ENCODE results near the gene FAM25A.

DNA sequence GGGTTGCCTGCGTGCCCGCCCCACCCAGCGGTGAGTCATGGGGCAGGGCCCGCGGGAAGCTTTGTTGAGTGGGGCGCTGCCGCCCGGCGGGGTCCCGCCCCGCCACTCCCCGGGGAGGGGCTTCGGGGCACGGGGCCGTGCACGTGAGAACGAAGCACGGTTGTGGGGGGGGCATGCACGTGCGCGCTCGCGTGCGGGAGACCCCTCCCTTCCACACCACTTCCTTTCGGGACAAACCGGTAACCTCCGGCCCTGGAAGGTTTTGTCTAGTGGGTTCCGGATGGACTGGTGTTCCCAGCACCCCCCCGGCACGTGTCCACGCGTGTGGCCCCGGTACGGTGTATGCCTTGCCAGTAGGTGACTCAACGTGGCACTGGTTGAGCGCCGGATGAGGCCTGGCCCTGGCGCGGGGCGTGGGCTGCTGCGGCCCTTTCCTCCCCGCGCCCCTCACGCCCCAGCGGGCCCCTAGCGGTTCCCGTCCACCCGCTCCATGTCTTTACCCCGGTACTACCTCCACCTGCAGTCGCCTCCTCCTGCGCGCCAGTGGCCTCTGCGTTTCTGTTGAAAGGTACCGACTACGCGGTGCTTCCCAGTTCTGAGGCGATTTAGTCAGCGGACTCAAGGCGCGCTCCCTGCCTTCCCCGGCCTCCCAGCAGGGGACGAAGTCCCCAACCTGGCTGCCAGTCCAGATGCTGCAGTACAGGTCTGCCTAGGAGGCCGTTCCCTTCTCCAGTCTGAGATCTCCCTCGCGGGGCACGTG, 48.7 kb upstream of the FAM25A start:
- TF ChIP-seq, protein P1, sequence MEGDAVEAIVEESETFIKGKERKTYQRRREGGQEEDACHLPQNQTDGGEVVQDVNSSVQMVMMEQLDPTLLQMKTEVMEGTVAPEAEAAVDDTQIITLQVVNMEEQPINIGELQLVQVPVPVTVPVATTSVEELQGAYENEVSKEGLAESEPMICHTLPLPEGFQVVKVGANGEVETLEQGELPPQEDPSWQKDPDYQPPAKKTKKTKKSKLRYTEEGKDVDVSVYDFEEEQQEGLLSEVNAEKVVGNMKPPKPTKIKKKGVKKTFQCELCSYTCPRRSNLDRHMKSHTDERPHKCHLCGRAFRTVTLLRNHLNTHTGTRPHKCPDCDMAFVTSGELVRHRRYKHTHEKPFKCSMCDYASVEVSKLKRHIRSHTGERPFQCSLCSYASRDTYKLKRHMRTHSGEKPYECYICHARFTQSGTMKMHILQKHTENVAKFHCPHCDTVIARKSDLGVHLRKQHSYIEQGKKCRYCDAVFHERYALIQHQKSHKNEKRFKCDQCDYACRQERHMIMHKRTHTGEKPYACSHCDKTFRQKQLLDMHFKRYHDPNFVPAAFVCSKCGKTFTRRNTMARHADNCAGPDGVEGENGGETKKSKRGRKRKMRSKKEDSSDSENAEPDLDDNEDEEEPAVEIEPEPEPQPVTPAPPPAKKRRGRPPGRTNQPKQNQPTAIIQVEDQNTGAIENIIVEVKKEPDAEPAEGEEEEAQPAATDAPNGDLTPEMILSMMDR (IDR thresholded peaks at IDR 0.05; ENCODE audit: insufficient read depth, low read length) = no peak
- TF ChIP-seq, protein P2, sequence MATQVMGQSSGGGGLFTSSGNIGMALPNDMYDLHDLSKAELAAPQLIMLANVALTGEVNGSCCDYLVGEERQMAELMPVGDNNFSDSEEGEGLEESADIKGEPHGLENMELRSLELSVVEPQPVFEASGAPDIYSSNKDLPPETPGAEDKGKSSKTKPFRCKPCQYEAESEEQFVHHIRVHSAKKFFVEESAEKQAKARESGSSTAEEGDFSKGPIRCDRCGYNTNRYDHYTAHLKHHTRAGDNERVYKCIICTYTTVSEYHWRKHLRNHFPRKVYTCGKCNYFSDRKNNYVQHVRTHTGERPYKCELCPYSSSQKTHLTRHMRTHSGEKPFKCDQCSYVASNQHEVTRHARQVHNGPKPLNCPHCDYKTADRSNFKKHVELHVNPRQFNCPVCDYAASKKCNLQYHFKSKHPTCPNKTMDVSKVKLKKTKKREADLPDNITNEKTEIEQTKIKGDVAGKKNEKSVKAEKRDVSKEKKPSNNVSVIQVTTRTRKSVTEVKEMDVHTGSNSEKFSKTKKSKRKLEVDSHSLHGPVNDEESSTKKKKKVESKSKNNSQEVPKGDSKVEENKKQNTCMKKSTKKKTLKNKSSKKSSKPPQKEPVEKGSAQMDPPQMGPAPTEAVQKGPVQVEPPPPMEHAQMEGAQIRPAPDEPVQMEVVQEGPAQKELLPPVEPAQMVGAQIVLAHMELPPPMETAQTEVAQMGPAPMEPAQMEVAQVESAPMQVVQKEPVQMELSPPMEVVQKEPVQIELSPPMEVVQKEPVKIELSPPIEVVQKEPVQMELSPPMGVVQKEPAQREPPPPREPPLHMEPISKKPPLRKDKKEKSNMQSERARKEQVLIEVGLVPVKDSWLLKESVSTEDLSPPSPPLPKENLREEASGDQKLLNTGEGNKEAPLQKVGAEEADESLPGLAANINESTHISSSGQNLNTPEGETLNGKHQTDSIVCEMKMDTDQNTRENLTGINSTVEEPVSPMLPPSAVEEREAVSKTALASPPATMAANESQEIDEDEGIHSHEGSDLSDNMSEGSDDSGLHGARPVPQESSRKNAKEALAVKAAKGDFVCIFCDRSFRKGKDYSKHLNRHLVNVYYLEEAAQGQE (IDR thresholded peaks at IDR 0.05; ENCODE audit: insufficient replicate concordance, low read depth) = no peak
- TF ChIP-seq POLR2AphosphoS5 (IDR thresholded peaks at IDR 0.05; ENCODE audit: low read depth) (no peak), GABPA (IDR thresholded peaks at IDR 0.05; ENCODE audit: low read depth) (no peak)
